Breast epithelium (tissue), 4 donors: ENCODE measurements around the gene LIPM. TPM values are rescaled to one million over a fixed set of nuclear protein-coding genes. Genes with fewer than 3 reads are reported as not detected.

ENCODE experiments used
- DNase-seq, 2 donors: peaks; one replicate each; pipeline ENCODE4 v3.0.0-alpha.2; 2019; ENCODE audit warnings: low spot score in 2 of 2
- H3K27ac ChIP-seq, 2 donors: fragments of 200-600 bp; sonication (generic) in 1 of 2; one replicate each; pipeline ENCODE4 v1.5.1; 2016 to 2019; ENCODE audit warnings: mild to moderate bottlenecking in 1 of 2
- H3K27me3 ChIP-seq, 2 donors: fragments of 200-600 bp; sonication (generic) in 1 of 2; one replicate each; pipeline versions ENCODE4 v1.5.1 to v1.6.0; 2017 to 2019; ENCODE audit warnings: control low read depth in 1 of 2, mild to moderate bottlenecking in 1 of 2
- H3K36me3 ChIP-seq: fragments of 200-600 bp; one replicate; pipeline ENCODE4 v1.5.1; 2019
- H3K4me1 ChIP-seq, 2 donors: fragments of 200-600 bp; sonication (generic); one replicate each; pipeline ENCODE4 v1.5.1; 2016 to 2019; ENCODE audit warnings: control low read depth in 1 of 2
- H3K4me3 ChIP-seq, 3 donors: fragments of 200-600 bp; sonication (generic); 1 replicate in 2 of 3; 2 replicates in 1 of 3; pipeline ENCODE4 v1.5.1; 2016 to 2019; ENCODE audit warnings: mild to moderate bottlenecking in 3 of 3, moderate library complexity in 2 of 3
- H3K9me3 ChIP-seq, 2 donors: fragments of 200-600 bp; sonication (generic) in 1 of 2; one replicate each; pipeline ENCODE4 v1.5.1; 2016 to 2019; ENCODE audit warnings: control low read depth in 1 of 2
- CTCF ChIP-seq, 3 donors: fragments of 450-650 bp; IDR thresholded peaks; one replicate each; pipeline ENCODE4 v1.5.1; 2016 to 2017; ENCODE audit warnings: antibody characterized with exemption in 3 of 3, mild to moderate bottlenecking in 3 of 3, moderate library complexity in 3 of 3
- POLR2A ChIP-seq: fragments of 450-650 bp; IDR thresholded peaks from one replicate; pipeline ENCODE4 v1.6.1; 2016; ENCODE audit warnings: antibody characterized with exemption, mild to moderate bottlenecking, moderate library complexity
- POLR2AphosphoS5 ChIP-seq, 3 donors: sonication (generic); formaldehyde crosslinking; IDR thresholded peaks; one replicate each; pipeline ENCODE4 v1.6.1; 2017; ENCODE audit warnings: antibody characterized with exemption in 3 of 3
- intact Hi-C: fragments of 100-400 bp; cut with DNase I; formaldehyde crosslinking; loops from one replicate; pipeline ENCODE4 v1.15.1; 2023; ENCODE audit warnings: low total_unique reads
- total RNA-seq, 3 donors: library from RNA; depleted of rRNA; stranded (reverse); fragments of >200 nt; gene quantifications; one replicate each; pipeline ENCODE4 v1.1.0, GENCODE V29; 2016

Gene LIPM
- total RNA-seq, 3 donors from 2014 or later, result not detected

- intact Hi-C loops, result no loop called here
Observed at GRCh38 chr10:88826388-88826787, 23.9 kb downstream of the LIPM start.

GRCh38 chr10:88827671-88828070, 25.1 kb downstream of the LIPM start:
- DNase-seq, result no peak
- Histone ChIP-seq H3K4me1 (no peaks in the 10 kb centered on the region), H3K4me3 (no peak overlapping the region), H3K9me3 (no peaks in the 10 kb centered on the region), H3K36me3 (no peaks in the 10 kb centered on the region), H3K27me3 (no peaks in the 10 kb centered on the region), H3K27ac (no peak overlapping the region)
- intact Hi-C loops, result no loop called here
- TF ChIP-seq POLR2AphosphoS5 (IDR thresholded peaks at IDR 0.05) (no peak), CTCF (IDR thresholded peaks at IDR 0.05) (no peak), POLR2A (no peak)

More at GRCh38 chr10:88826388-88826787, 23.9 kb downstream of the LIPM start:
- H3K4me1 ChIP-seq, result no peaks in the 10 kb centered on the region
- no peak for DNase-seq
- TF ChIP-seq POLR2A, result no peak
- no peak for TF ChIP-seq POLR2AphosphoS5 (IDR thresholded peaks at IDR 0.05)
- no peak for TF ChIP-seq CTCF (IDR thresholded peaks at IDR 0.05)
- H3K27ac ChIP-seq, result no peak overlapping the region
- H3K9me3 ChIP-seq, result no peaks in the 10 kb centered on the region
- no peaks in the 10 kb centered on the region for H3K36me3 ChIP-seq
- H3K27me3 ChIP-seq, result no peaks in the 10 kb centered on the region
- H3K4me3 ChIP-seq, result no peak overlapping the region

- Histone ChIP-seq H3K36me3 (no peaks in the 10 kb centered on the region), H3K4me1 (no peaks in the 10 kb centered on the region), H3K4me3 (no peak overlapping the region), H3K9me3 (no peaks in the 10 kb centered on the region), H3K27ac (no peak overlapping the region), H3K27me3 (no peaks in the 10 kb centered on the region)
- TF ChIP-seq POLR2AphosphoS5 (IDR thresholded peaks at IDR 0.05) (no peak), CTCF (IDR thresholded peaks at IDR 0.05) (no peak), POLR2A (no peak)
- DNase-seq, result no peak
- intact Hi-C loops, result no loop called here
Observed at GRCh38 chr10:88828310-88828709, 25.8 kb downstream of the LIPM start.

GRCh38 chr10:88830643-88831268, 28.2 kb downstream of the LIPM start:
- no peaks in the 10 kb centered on the region for H3K27me3 ChIP-seq
- intact Hi-C loops, result loop anchor here (5.0 to 10.0 kb wide), 2 partner anchors 104 to 472 kb away; partner anchors contain the start of gene IFIT2
- no peak overlapping the region for H3K27ac ChIP-seq
- H3K4me3 ChIP-seq, result no peak overlapping the region
- no peaks in the 10 kb centered on the region for H3K36me3 ChIP-seq
- TF ChIP-seq POLR2A (no peak), CTCF (IDR thresholded peaks at IDR 0.05) (no peak), POLR2AphosphoS5 (IDR thresholded peaks at IDR 0.05) (no peak)
- DNase-seq, result no peak
- H3K4me1 ChIP-seq, result no peaks in the 10 kb centered on the region
- H3K9me3 ChIP-seq, result no peaks in the 10 kb centered on the region

GRCh38 chr10:88831709-88832108, 29.2 kb downstream of the LIPM start:
- DNase-seq, result no peak
- TF ChIP-seq POLR2AphosphoS5 (IDR thresholded peaks at IDR 0.05), result no peak
- no peak for TF ChIP-seq POLR2A
- TF ChIP-seq CTCF (IDR thresholded peaks at IDR 0.05), result no peak
- H3K4me1 ChIP-seq, result no peaks in the 10 kb centered on the region
- intact Hi-C loops, result loop anchor here (5.0 to 10.0 kb wide), 2 partner anchors 103 to 471 kb away; partner anchors contain the start of gene IFIT2
- H3K4me3 ChIP-seq, result no peak overlapping the region
- no peaks in the 10 kb centered on the region for H3K27me3 ChIP-seq
- H3K36me3 ChIP-seq, result no peaks in the 10 kb centered on the region
- H3K9me3 ChIP-seq, result no peaks in the 10 kb centered on the region
- no peak overlapping the region for H3K27ac ChIP-seq
